Measurements from ENCODE around the gene PALD1. TPM values are rescaled to one million over a fixed set of nuclear protein-coding genes. Genes with fewer than 3 reads are reported as not detected.

PALD1 gene
- total RNA-seq, 2 donors from 2014 or later, result 17.3 to 19.7 TPM

GRCh38 chr10:70541736-70542564 is 63.4 kb downstream of the PALD1 start:
- Histone ChIP-seq H3K4me1 (ENCODE audit: control insufficient read depth, insufficient read depth, low read length) (no peaks in the 10 kb centered on the region), H3K36me3 (ENCODE audit: control insufficient read depth, insufficient read depth, low read length) (peaks cover 8% of the 10 kb centered on the region), H3K27ac (ENCODE audit: low read depth, low read length) (no peak overlapping the region), H3K9me3 (ENCODE audit: control insufficient read depth, low read length) (no peaks in the 10 kb centered on the region), H3K4me3 (ENCODE audit: low read length) (no peak overlapping the region), H3K9ac (ENCODE audit: extremely low read depth, low read length, poor library complexity, severe bottlenecking) (no peak overlapping the region), H3K27me3 (ENCODE audit: control insufficient read depth, insufficient read depth, low read length, poor library complexity, severe bottlenecking) (no peaks in the 10 kb centered on the region)
- Mint-ChIP-seq H3K36me3 (ENCODE audit: low read depth) (peaks cover 7% of the 10 kb centered on the region), H3K27ac (no peak overlapping the region), H3K9me3 (no peaks in the 10 kb centered on the region), H3K4me3 (no peak overlapping the region), H3K4me1 (peaks cover 2% of the 10 kb centered on the region), H3K27me3 (ENCODE audit: insufficient read depth) (no peaks in the 10 kb centered on the region)
- TF ChIP-seq CTCF (conservative IDR thresholded peaks at IDR 0.05), result no peak
- WGBS, 2 experiments (ENCODE audit: insufficient coverage in 1 of 2, insufficient read length in 1 of 2), result 91 to 96% methylated on average over 11 to 14 of the region's 14 CpGs
- no peak for DNase-seq

- no peak overlapping the region for H3K4me3 Mint-ChIP-seq
Measured at GRCh38 chr10:70542565-70542938, 64.0 kb downstream of the PALD1 start.

GRCh38 chr10:70543911-70544310 is 65.3 kb downstream of the PALD1 start:
- TF ChIP-seq CTCF (conservative IDR thresholded peaks at IDR 0.05), result no peak
- Mint-ChIP-seq H3K36me3 (ENCODE audit: low read depth) (peaks cover 9% of the 10 kb centered on the region), H3K9me3 (no peaks in the 10 kb centered on the region), H3K27me3 (ENCODE audit: insufficient read depth) (no peaks in the 10 kb centered on the region), H3K4me3 (no peak overlapping the region), H3K4me1 (no peaks in the 10 kb centered on the region), H3K27ac (no peak overlapping the region)
- no peak overlapping the region for H3K4me3 ChIP-seq (ENCODE audit: low read length)
- no peaks in the 10 kb centered on the region for H3K9me3 ChIP-seq (ENCODE audit: control insufficient read depth, low read length)
- no peak for DNase-seq
- H3K27ac ChIP-seq (ENCODE audit: low read depth, low read length), result no peak overlapping the region
- H3K27me3 ChIP-seq (ENCODE audit: control insufficient read depth, insufficient read depth, low read length, poor library complexity, severe bottlenecking), result no peaks in the 10 kb centered on the region
- H3K9ac ChIP-seq (ENCODE audit: extremely low read depth, low read length, poor library complexity, severe bottlenecking), result no peak overlapping the region
- H3K4me1 ChIP-seq (ENCODE audit: control insufficient read depth, insufficient read depth, low read length), result no peaks in the 10 kb centered on the region
- peaks cover 8% of the 10 kb centered on the region for H3K36me3 ChIP-seq (ENCODE audit: control insufficient read depth, insufficient read depth, low read length)
- 92 to 100% methylated on average over 1 of the region's 1 CpG for WGBS, 2 experiments (ENCODE audit: insufficient coverage in 1 of 2, insufficient read length in 1 of 2)

More at GRCh38 chr10:70542565-70542938, 64.0 kb downstream of the PALD1 start:
- Histone ChIP-seq H3K9ac (ENCODE audit: extremely low read depth, low read length, poor library complexity, severe bottlenecking) (no peak overlapping the region), H3K27me3 (ENCODE audit: control insufficient read depth, insufficient read depth, low read length, poor library complexity, severe bottlenecking) (no peaks in the 10 kb centered on the region), H3K36me3 (ENCODE audit: control insufficient read depth, insufficient read depth, low read length) (peaks cover 8% of the 10 kb centered on the region), H3K4me3 (ENCODE audit: low read length) (no peak overlapping the region), H3K4me1 (ENCODE audit: control insufficient read depth, insufficient read depth, low read length) (no peaks in the 10 kb centered on the region), H3K9me3 (ENCODE audit: control insufficient read depth, low read length) (no peaks in the 10 kb centered on the region), H3K27ac (ENCODE audit: low read depth, low read length) (no peak overlapping the region)
- 85 to 96% methylated on average over 2 to 3 of the region's 3 CpGs for WGBS, 2 experiments (ENCODE audit: insufficient coverage in 1 of 2, insufficient read length in 1 of 2)
- peaks cover 7% of the 10 kb centered on the region for H3K36me3 Mint-ChIP-seq (ENCODE audit: low read depth)
- no peak overlapping the region for H3K27ac Mint-ChIP-seq
- no peak for DNase-seq
- no peaks in the 10 kb centered on the region for H3K9me3 Mint-ChIP-seq
- no peaks in the 10 kb centered on the region for H3K4me1 Mint-ChIP-seq
- no peak for TF ChIP-seq CTCF (conservative IDR thresholded peaks at IDR 0.05)
- H3K27me3 Mint-ChIP-seq (ENCODE audit: insufficient read depth), result no peaks in the 10 kb centered on the region
